ENCODE data around the gene HOXC13.

HOXC13 gene

GRCh38 chr12:53995378-53996239 is 57.0 kb downstream of the HOXC13 start (continued):
- no peak for TF ChIP-seq BCL6B (tag by site-specific recombination; IDR thresholded peaks at IDR 0.05)
- no peak for TF ChIP-seq TSHZ1 (tag by site-specific recombination; IDR thresholded peaks at IDR 0.05; ENCODE audit: borderline replicate concordance)
- TF ChIP-seq GLI4 (tag by site-specific recombination; IDR thresholded peaks at IDR 0.05): no peak
- TF ChIP-seq KLF16 (tag by site-specific recombination; IDR thresholded peaks at IDR 0.05): 0 out of 2 replicates have a peak, but pooled peaks have one; percentile 40
- no peak for TF ChIP-seq ZNF555 (tag by site-specific recombination; conservative IDR thresholded peaks at IDR 0.05)
- TF ChIP-seq ZNF654 (tag by site-specific recombination; IDR thresholded peaks at IDR 0.05; ENCODE audit: low read depth): no peak
- 0 out of 2 replicates have a peak, but pooled peaks have one; percentile 43 for TF ChIP-seq ZNF18 (tag by site-specific recombination; IDR thresholded peaks at IDR 0.05)
- no peak for TF ChIP-seq ATF2 (tag by site-specific recombination; IDR thresholded peaks at IDR 0.05; ENCODE audit: low read depth)
- no peak for TF ChIP-seq ZNF354C (tag by site-specific recombination; IDR thresholded peaks at IDR 0.05; ENCODE audit: borderline replicate concordance, low read depth)
- TF ChIP-seq HOXC10 (CRISPR knock-in tag; IDR thresholded peaks at IDR 0.05): no peak
- no peak for TF ChIP-seq ZNF174 (tag by site-specific recombination; IDR thresholded peaks at IDR 0.05)
- no peak for TF ChIP-seq ZNF571 (tag by site-specific recombination; IDR thresholded peaks at IDR 0.05)
- TF ChIP-seq SCRT1 (tag by site-specific recombination; IDR thresholded peaks at IDR 0.05; ENCODE audit: borderline replicate concordance): no peak
- no peak for TF ChIP-seq PRDM6 (tag by site-specific recombination; IDR thresholded peaks at IDR 0.05)
- peak; percentile 77 for TF ChIP-seq ZNF629 (tag by site-specific recombination; IDR thresholded peaks at IDR 0.05)
- no peak for TF ChIP-seq GFI1B (tag by site-specific recombination; IDR thresholded peaks at IDR 0.05)
- TF ChIP-seq SP3 (tag by site-specific recombination; IDR thresholded peaks at IDR 0.05): peak; percentile 69
- TF ChIP-seq ZNF302 (tag by site-specific recombination; IDR thresholded peaks at IDR 0.05; ENCODE audit: low read depth): no peak
- TF ChIP-seq ZNF701 (tag by site-specific recombination; IDR thresholded peaks at IDR 0.05): peak; percentile 55; the same call in 1 of the 2 replicates
- TF ChIP-seq ZNF391 (tag by site-specific recombination; IDR thresholded peaks at IDR 0.05; ENCODE audit: borderline replicate concordance, low read depth): peak; percentile 35; the same call in 1 of the 2 replicates
- no peak for TF ChIP-seq ZNF132 (tag by site-specific recombination; IDR thresholded peaks at IDR 0.05; ENCODE audit: borderline replicate concordance)
- no peak for TF ChIP-seq ZNF747 (tag by site-specific recombination; IDR thresholded peaks at IDR 0.05)
- TF ChIP-seq ZNF221 (tag by site-specific recombination; IDR thresholded peaks at IDR 0.05; ENCODE audit: borderline replicate concordance): no peak
- TF ChIP-seq ZNF133 (tag by site-specific recombination; IDR thresholded peaks at IDR 0.05): no peak
- TF ChIP-seq ZNF292 (tag by site-specific recombination; IDR thresholded peaks at IDR 0.05; ENCODE audit: borderline replicate concordance, low read depth): no peak
- peak; percentile 95 for TF ChIP-seq ZBTB17 (tag by site-specific recombination; IDR thresholded peaks at IDR 0.05)
- TF ChIP-seq OSR2 (tag by site-specific recombination; IDR thresholded peaks at IDR 0.05): no peak
- TF ChIP-seq ZNF404 (tag by site-specific recombination; IDR thresholded peaks at IDR 0.05): no peak
- TF ChIP-seq ZNF670 (tag by site-specific recombination; IDR thresholded peaks at IDR 0.05; ENCODE audit: low read depth): no peak

Measured in HEK293 (cell line).